Breast epithelium (tissue), 4 donors: Measurements from ENCODE around the gene IFNA7. TPM values are rescaled to one million over a fixed set of nuclear protein-coding genes. Genes with fewer than 3 reads are reported as not detected.
"Not testable (repeated sequence)": the region's sequence is repeated elsewhere in the genome, so short reads cannot be mapped to it uniquely, and the experiment has no call there.

Experiments
- DNase-seq, 2 donors: peaks; one replicate each; pipeline ENCODE4 v3.0.0-alpha.2; 2019; ENCODE audit warnings: low spot score in 2 of 2
- H3K27ac ChIP-seq, 2 donors: fragments of 200-600 bp; sonication (generic) in 1 of 2; one replicate each; pipeline ENCODE4 v1.5.1; 2016 to 2019; ENCODE audit warnings: mild to moderate bottlenecking in 1 of 2
- H3K27me3 ChIP-seq, 2 donors: fragments of 200-600 bp; sonication (generic) in 1 of 2; one replicate each; pipeline versions ENCODE4 v1.5.1 to v1.6.0; 2017 to 2019; ENCODE audit warnings: control low read depth in 1 of 2, mild to moderate bottlenecking in 1 of 2
- H3K36me3 ChIP-seq: fragments of 200-600 bp; one replicate; pipeline ENCODE4 v1.5.1; 2019
- H3K4me1 ChIP-seq, 2 donors: fragments of 200-600 bp; sonication (generic); one replicate each; pipeline ENCODE4 v1.5.1; 2016 to 2019; ENCODE audit warnings: control low read depth in 1 of 2
- H3K4me3 ChIP-seq, 3 donors: fragments of 200-600 bp; sonication (generic); 1 replicate in 2 of 3; 2 replicates in 1 of 3; pipeline ENCODE4 v1.5.1; 2016 to 2019; ENCODE audit warnings: mild to moderate bottlenecking in 3 of 3, moderate library complexity in 2 of 3
- H3K9me3 ChIP-seq, 2 donors: fragments of 200-600 bp; sonication (generic) in 1 of 2; one replicate each; pipeline ENCODE4 v1.5.1; 2016 to 2019; ENCODE audit warnings: control low read depth in 1 of 2
- POLR2A ChIP-seq: fragments of 450-650 bp; IDR thresholded peaks from one replicate; pipeline ENCODE4 v1.6.1; 2016; ENCODE audit warnings: antibody characterized with exemption, mild to moderate bottlenecking, moderate library complexity
- POLR2AphosphoS5 ChIP-seq, 3 donors: sonication (generic); formaldehyde crosslinking; IDR thresholded peaks; one replicate each; pipeline ENCODE4 v1.6.1; 2017; ENCODE audit warnings: antibody characterized with exemption in 3 of 3
- intact Hi-C: fragments of 100-400 bp; cut with DNase I; formaldehyde crosslinking; loops from one replicate; pipeline ENCODE4 v1.15.1; 2023; ENCODE audit warnings: low total_unique reads
- total RNA-seq, 3 donors: library from RNA; depleted of rRNA; stranded (reverse); fragments of >200 nt; gene quantifications; one replicate each; pipeline ENCODE4 v1.1.0, GENCODE V29; 2016
- TF ChIP-seq, protein P1 (sequence below), 3 donors: fragments of 450-650 bp; IDR thresholded peaks; one replicate each; pipeline ENCODE4 v1.5.1; 2016 to 2017; ENCODE audit warnings: antibody characterized with exemption in 3 of 3, mild to moderate bottlenecking in 3 of 3, moderate library complexity in 3 of 3

IFNA7 gene
- total RNA-seq, 3 donors from 2014 or later = not detected

DNA sequence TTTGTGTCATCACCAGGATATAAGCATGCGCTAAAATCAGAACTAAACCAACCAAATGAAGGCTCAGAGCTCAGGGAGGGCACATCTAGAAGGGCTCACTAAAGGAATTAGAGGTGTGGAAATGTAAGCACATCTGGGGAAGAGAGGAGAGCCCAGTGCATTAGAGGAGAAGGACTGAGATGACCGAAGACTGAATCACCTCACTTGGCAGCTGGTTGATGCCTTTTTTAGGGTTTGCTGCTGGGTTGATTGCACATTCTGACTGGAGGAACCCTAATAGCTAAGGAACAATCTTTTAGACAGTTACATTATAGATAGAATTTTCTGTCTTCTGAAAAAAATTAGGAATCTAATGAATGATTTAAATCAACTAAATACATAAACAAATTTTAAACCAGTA lies 27.3 kb downstream of the IFNA7 start:
- Histone ChIP-seq H3K9me3 (no peaks in the 10 kb centered on the region), H3K4me3 (no peak overlapping the region), H3K27me3 (no peaks in the 10 kb centered on the region), H3K27ac (no peak overlapping the region), H3K4me1 (no peaks in the 10 kb centered on the region), H3K36me3 (no peaks in the 10 kb centered on the region)
- intact Hi-C loops = no loop called here
- DNase-seq = no peak
- no peak for TF ChIP-seq POLR2AphosphoS5 (IDR thresholded peaks at IDR 0.05)
- TF ChIP-seq POLR2A = no peak
- TF ChIP-seq, protein P1, sequence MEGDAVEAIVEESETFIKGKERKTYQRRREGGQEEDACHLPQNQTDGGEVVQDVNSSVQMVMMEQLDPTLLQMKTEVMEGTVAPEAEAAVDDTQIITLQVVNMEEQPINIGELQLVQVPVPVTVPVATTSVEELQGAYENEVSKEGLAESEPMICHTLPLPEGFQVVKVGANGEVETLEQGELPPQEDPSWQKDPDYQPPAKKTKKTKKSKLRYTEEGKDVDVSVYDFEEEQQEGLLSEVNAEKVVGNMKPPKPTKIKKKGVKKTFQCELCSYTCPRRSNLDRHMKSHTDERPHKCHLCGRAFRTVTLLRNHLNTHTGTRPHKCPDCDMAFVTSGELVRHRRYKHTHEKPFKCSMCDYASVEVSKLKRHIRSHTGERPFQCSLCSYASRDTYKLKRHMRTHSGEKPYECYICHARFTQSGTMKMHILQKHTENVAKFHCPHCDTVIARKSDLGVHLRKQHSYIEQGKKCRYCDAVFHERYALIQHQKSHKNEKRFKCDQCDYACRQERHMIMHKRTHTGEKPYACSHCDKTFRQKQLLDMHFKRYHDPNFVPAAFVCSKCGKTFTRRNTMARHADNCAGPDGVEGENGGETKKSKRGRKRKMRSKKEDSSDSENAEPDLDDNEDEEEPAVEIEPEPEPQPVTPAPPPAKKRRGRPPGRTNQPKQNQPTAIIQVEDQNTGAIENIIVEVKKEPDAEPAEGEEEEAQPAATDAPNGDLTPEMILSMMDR (IDR thresholded peaks at IDR 0.05) = no peak

DNA sequence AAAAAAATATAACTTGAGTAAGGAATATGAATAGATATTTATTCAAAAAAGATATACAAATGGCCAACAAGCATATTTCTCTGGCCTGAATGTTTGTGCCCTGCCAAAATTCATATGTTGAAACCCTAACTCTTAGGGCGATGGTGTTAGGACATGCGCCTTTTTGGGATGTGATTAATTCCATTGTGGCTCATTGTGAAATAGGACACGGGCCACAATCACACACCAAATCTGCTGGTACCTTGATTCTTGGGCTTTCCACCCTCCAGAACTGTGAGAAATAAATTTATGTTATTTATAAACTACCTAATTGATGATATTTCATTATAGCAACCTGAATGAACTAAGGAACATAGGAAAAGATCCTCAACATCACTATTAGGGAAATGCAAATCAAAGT lies 29.8 kb downstream of the IFNA7 start:
- DNase-seq = no peak
- Histone ChIP-seq H3K36me3 (no peaks in the 10 kb centered on the region), H3K4me3 (no peak overlapping the region), H3K27ac (no peak overlapping the region), H3K9me3 (no peaks in the 10 kb centered on the region), H3K4me1 (no peaks in the 10 kb centered on the region), H3K27me3 (no peaks in the 10 kb centered on the region)
- intact Hi-C loops = no loop called here
- no peak for TF ChIP-seq POLR2A
- TF ChIP-seq, protein P1 (IDR thresholded peaks at IDR 0.05) = no peak

DNA sequence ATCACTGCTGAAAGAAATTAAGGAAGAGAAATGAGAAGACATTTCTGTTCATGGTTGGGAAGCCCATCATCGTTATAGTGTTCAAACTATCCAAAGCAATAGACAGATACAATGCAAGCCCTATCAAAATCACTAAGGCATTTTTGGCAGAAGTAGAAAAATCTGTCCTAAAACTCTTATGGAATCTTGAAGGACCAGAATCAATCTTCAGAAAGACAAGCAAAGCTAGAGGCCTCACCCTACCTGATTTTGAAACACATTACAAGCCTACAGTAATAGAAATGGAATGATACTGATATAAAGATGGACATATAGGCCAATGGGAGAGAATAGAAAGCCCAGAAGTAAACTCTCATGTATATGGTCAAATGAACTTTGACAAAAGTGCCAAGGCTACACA lies 30.7 kb downstream of the IFNA7 start:
- H3K9me3 ChIP-seq = no peaks in the 10 kb centered on the region
- no peaks in the 10 kb centered on the region for H3K4me1 ChIP-seq
- H3K4me3 ChIP-seq = no peak overlapping the region
- TF ChIP-seq, protein P1 (IDR thresholded peaks at IDR 0.05) = no peak
- TF ChIP-seq POLR2AphosphoS5 (IDR thresholded peaks at IDR 0.05) (no peak), POLR2A (no peak)
- intact Hi-C loops = no loop called here
- no peak overlapping the region for H3K27ac ChIP-seq
- DNase-seq = no peak
- H3K27me3 ChIP-seq = no peaks in the 10 kb centered on the region
- no peaks in the 10 kb centered on the region for H3K36me3 ChIP-seq

DNA sequence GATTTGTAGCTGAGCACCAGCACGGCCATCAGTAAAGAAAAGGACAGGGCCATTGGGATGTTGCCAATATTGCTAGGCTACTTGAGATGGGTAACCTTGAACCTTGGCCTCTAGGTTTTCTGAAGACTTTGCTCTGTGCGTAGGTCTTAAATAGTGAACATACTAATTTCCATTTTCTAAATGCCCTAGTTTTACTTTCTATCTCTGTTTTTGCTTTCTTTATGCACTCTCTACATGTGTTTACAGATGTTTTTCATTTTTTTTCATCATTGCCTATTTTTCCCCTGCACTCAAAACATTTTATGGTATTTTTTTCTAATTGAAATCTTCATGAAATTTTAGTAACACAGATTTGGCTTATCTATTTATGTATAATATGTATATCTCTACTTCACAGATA lies 35.4 kb downstream of the IFNA7 start, which contains the start of gene IFNA21:
Gene IFNA21, minus strand, starts transcription at position 101 of the 400 bp plus-strand sequence. Its CDS starts 48 bp downstream, at position 53.
- H3K36me3 ChIP-seq, intact Hi-C loops, H3K4me3 ChIP-seq, H3K27ac ChIP-seq, H3K9me3 ChIP-seq, H3K4me1 ChIP-seq, H3K27me3 ChIP-seq, DNase-seq: not testable (repeated sequence)

DNA sequence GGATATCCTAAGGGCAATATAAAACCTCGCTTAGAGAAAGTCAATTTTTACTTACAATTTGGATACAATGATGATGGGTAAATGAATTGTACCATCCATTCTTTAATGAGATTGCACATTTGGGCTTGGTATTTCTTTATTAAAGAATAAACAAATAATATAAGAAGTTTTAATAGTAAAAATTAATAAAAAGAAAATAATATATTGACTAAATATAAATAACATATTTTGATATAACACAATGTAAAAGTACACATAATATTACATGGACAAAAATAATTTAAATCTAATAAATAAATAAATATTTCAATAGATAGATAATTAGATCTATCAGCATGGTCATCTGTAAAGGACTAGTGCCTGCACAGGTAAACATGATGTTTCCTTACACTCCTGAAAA lies 36.5 kb downstream of the IFNA7 start:
- TF ChIP-seq, protein P1 (IDR thresholded peaks at IDR 0.05) = no peak
- TF ChIP-seq POLR2AphosphoS5 (IDR thresholded peaks at IDR 0.05) (no peak), POLR2A (no peak)
- Histone ChIP-seq H3K27me3 (no peaks in the 10 kb centered on the region), H3K27ac (no peak overlapping the region), H3K4me1 (no peaks in the 10 kb centered on the region), H3K4me3 (no peak overlapping the region), H3K9me3 (no peaks in the 10 kb centered on the region), H3K36me3 (no peaks in the 10 kb centered on the region)
- DNase-seq = no peak
- intact Hi-C loops = no loop called here

DNA sequence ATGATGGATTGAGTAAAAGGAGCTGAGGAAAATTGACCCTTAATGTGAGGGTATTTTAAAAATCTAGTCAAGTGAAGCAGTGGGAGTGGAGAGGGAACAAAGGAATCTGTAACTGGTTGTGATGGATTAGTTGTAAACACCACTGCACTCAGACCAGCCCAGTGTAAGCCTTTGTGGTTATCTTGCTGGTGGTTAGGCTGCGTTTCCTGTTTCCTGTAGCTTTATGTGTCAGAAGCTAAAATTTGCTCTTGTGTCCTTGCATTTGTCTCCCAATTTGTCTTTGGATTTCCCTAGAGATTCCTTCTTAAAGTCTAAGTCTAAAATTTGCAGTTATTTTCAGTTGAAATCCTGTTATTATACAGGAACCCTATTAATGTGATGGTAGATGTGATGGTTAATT lies 41.8 kb downstream of the IFNA7 start:
- Histone ChIP-seq H3K27me3 (no peaks in the 10 kb centered on the region), H3K36me3 (no peaks in the 10 kb centered on the region), H3K4me3 (no peak overlapping the region), H3K9me3 (peaks cover 0 to 13% of the 10 kb centered on the region in 2 donors), H3K27ac (no peak overlapping the region), H3K4me1 (no peaks in the 10 kb centered on the region)
- no peak for DNase-seq
- TF ChIP-seq, protein P1 (IDR thresholded peaks at IDR 0.05) = no peak
- TF ChIP-seq POLR2AphosphoS5 (IDR thresholded peaks at IDR 0.05) (no peak), POLR2A (no peak)
- intact Hi-C loops = no loop called here
